GM19238 (cell line): Measurements from ENCODE around the gene RUNX2.

Experiments
- DNase-seq: peaks from one replicate; pipeline ENCODE4 v3.0.0; 2011; ENCODE audit warnings: low spot score; ENCODE audit not compliant: insufficient read length

The RUNX2 gene

GRCh38 chr6:45698046-45698445 is 369.9 kb downstream of the RUNX2 start:
- no peak for DNase-seq

- DNase-seq: no peak
Observed at GRCh38 chr6:45699663-45700062, 371.5 kb downstream of the RUNX2 start.

GRCh38 chr6:45702849-45703739 is 375.0 kb downstream of the RUNX2 start:
- DNase-seq: no peak

GRCh38 chr6:45704056-45704800 is 376.1 kb downstream of the RUNX2 start:
- DNase-seq: no peak

- DNase-seq: no peak
Observed at GRCh38 chr6:45705137-45705855, 377.2 kb downstream of the RUNX2 start.

- DNase-seq: no peak
Observed at GRCh38 chr6:45706319-45706718, 378.2 kb downstream of the RUNX2 start.

- no peak for DNase-seq
Observed at GRCh38 chr6:45707176-45707575, 379.0 kb downstream of the RUNX2 start.

- no peak for DNase-seq
Observed at GRCh38 chr6:45709781-45710220, 381.7 kb downstream of the RUNX2 start.

GRCh38 chr6:45710304-45710821 is 382.2 kb downstream of the RUNX2 start:
- peak; percentile 39 for DNase-seq

- DNase-seq: no peak
Observed at GRCh38 chr6:45712076-45712475, 383.9 kb downstream of the RUNX2 start.

- no peak for DNase-seq
Observed at GRCh38 chr6:45712786-45713185, 384.7 kb downstream of the RUNX2 start.
